Measurements from ENCODE around the gene ALKAL2.

Gene ALKAL2

DNA sequence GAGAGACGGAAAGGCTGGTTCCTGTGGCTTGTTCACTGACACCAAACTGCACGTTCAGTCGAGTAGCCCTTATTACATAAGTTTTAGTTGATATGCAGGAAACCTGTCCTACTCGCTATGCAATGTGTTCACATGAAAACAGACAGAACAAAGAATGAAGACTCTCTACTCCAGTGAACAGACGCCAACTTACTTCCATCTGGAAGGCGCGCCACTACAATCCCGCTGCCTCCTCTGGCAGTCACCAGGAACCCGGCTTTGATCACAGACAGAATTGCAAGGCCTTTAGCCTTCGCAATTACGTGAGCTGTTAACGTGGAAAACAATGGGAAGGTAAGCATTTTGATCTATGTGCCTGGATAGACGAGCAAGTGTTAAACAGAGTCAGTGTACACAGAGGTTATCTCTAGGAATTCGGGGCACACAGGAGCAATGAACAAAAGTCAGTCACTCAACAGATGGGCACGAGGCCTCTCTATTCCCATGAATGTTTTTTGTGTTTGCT, 38.3 kb downstream of the ALKAL2 start:
- no peak for DNase-seq (ENCODE audit: low read depth)
- no peak for TF ChIP-seq CTCF (conservative IDR thresholded peaks at IDR 0.05; ENCODE audit: control insufficient read depth, insufficient read depth, low read depth, low read length)
- H3K4me3 ChIP-seq (ENCODE audit: control insufficient read depth, low read depth, low read length), result no peak overlapping the region

GRCh38 chr2:248724-249123, 39.2 kb downstream of the ALKAL2 start:
- no peak for TF ChIP-seq CTCF (conservative IDR thresholded peaks at IDR 0.05; ENCODE audit: control insufficient read depth, insufficient read depth, low read depth, low read length)
- no peak for DNase-seq (ENCODE audit: low read depth)

DNA sequence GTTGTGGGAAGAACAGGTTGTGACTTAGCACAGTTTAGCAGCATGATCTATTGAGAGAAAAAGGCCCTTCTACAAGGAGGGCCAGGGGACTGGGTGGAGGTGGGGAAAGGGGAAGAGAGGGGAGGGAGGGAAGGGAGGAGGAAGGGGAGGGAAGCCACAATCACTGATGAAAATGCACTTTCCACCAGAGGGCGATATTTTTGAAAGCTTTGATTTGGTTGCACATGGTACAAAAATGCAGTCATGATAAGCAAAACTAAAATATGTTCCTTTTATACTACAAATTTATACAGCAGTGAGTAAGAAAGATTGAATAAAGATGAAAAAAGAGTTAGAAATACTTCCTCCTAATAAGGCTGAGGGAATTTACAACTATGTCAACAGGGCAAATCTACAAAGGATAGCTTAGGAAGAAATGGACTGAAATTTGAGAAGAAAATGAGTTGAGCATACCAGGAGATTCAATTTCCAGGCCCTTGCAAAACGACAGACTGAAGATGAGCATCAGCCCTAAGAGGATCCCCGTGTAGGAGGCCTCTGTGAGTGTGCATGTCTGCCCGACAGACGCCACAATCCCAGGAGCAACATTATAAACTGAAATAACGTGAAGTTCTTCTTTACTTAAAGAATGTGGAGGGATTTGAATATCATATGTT, 41.3 kb downstream of the ALKAL2 start:
- peak; percentile 68 for DNase-seq (ENCODE audit: low read depth)
- no peak overlapping the region for H3K4me3 ChIP-seq (ENCODE audit: control insufficient read depth, low read depth, low read length)
- peak; percentile 60 for TF ChIP-seq CTCF (conservative IDR thresholded peaks at IDR 0.05; ENCODE audit: control insufficient read depth, insufficient read depth, low read depth, low read length)

More at GRCh38 chr2:248724-249123, 39.2 kb downstream of the ALKAL2 start:
- no peak overlapping the region for H3K4me3 ChIP-seq (ENCODE audit: control insufficient read depth, low read depth, low read length)

GRCh38 chr2:244547-244946, 43.3 kb downstream of the ALKAL2 start:
- no peak for DNase-seq (ENCODE audit: low read depth)
- no peak for TF ChIP-seq CTCF (conservative IDR thresholded peaks at IDR 0.05; ENCODE audit: control insufficient read depth, insufficient read depth, low read depth, low read length)
- no peak overlapping the region for H3K4me3 ChIP-seq (ENCODE audit: control insufficient read depth, low read depth, low read length)

GRCh38 chr2:238869-239268, 49.0 kb downstream of the ALKAL2 start:
- DNase-seq (ENCODE audit: low read depth), result no peak
- no peak overlapping the region for H3K4me3 ChIP-seq (ENCODE audit: control insufficient read depth, low read depth, low read length)
- no peak for TF ChIP-seq CTCF (conservative IDR thresholded peaks at IDR 0.05; ENCODE audit: control insufficient read depth, insufficient read depth, low read depth, low read length)

GRCh38 chr2:238431-238830, 49.5 kb downstream of the ALKAL2 start:
- no peak overlapping the region for H3K4me3 ChIP-seq (ENCODE audit: control insufficient read depth, low read depth, low read length)
- no peak for TF ChIP-seq CTCF (conservative IDR thresholded peaks at IDR 0.05; ENCODE audit: control insufficient read depth, insufficient read depth, low read depth, low read length)
- DNase-seq (ENCODE audit: low read depth), result no peak

Measured in fibroblast of mammary gland (primary cell).